GM21786 (cell line): ENCODE data around the gene ECM1.

Experiments
- ATAC-seq: cut with Tn5 transposase; IDR thresholded peaks from one replicate; pipeline ENCODE4 v1.9.1; 2021; ENCODE audit not compliant: unreplicated experiment

Gene ECM1

DNA sequence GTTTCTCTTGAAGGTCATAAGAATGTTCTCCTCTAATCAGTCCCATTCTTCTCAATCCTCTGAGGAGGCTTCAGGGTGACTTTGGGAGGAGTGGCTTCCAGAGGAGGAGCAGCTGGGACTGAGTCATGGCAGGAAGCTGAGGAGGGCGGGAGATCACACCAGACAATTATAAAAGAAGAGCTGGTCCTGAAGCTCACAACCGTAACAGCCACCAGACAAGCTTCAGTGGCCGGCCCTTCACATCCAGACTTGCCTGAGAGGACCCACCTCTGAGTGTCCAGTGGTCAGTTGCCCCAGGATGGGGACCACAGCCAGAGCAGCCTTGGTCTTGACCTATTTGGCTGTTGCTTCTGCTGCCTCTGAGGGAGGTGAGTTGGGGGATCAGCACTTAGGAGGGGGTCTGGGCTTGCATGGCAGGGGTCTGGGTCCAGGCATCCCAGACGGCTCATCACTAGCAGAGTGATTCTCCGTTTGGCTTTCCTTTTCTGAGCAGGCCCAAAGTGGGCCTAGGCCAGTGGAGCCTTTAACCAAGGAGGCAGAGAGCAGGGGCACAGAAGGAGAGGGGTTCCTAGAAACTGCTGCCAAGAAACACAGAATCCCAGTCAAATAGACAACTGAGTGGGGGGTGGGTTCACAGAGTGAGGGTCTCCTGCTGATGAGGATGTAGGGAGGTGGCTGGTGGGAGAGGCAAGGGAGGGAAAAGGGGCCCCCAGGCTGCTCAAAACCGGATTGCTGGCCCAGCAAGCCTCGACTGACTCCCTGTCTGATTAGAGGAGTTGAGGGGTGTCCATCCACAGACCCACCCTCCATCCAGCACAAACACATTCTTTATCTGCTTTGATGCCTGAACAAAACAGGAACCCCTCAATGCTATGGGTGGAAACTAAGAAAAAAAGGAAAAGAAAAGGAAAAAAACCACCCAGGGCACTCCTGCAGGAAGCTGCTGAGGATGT, at the start of gene ECM1:
Gene ECM1 (plus strand): TSS at position 198 of the 953 bp plus-strand sequence. CDS start 101 bp downstream, at position 299.
- no peak for ATAC-seq

DNA sequence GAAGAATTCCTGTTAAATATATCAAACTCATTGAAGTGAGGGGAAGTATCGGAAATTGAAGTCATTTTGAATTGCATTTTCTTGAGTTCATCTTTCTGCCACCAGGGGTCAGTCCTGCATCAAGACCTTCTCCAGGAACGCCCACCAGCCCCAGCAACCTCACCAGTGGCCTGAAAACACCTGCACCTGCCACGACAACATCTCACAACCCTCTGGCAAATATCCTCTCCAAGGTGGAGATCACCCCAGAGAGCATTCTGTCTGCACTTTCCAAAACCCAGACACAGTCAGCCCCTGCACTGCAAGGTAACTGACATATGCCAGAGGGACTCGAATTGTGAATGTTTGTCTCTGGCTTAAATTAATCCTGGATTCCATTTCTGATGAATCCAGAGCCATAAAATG, 43.5 kb upstream of the ECM1 start:
- no peak for ATAC-seq

DNA sequence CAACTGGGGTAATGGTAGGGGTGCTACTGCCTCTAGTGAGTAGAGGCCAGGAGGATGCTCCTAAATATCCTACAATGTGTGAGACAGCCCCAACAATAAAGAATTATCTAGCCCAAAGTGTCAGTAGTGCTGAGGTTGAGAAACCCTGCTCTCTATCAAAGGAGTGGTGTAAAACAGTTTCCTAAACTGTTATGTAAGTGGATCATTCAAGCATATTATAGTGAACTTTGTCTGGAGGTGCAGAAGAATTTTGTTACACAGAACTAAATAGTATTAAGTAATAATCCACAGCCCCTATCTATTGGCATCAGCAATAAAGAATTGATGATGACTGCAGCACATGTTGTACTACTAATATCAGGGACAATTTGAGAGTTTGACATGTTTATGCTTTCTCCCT, 40.9 kb upstream of the ECM1 start:
- ATAC-seq, result no peak

DNA sequence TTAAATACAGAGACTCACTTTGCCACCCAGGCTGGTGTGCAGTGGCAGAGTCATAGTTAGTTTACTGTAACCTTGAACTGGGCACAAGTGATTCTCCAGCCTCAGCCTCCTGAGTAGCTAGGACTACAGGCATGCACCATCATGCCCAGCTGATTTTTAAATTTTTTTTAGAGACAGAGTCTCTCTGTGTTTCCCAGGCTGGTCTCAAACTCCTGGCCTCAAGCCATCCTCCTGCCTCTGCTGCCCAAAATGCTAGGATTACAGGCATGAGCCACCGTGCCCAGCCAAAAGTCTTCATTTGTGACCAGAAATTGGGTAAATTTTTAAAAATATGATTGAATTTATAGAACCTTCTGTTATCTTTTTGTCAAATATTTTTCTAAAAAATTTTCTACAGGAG, 38.6 kb upstream of the ECM1 start:
- ATAC-seq, result no peak

DNA sequence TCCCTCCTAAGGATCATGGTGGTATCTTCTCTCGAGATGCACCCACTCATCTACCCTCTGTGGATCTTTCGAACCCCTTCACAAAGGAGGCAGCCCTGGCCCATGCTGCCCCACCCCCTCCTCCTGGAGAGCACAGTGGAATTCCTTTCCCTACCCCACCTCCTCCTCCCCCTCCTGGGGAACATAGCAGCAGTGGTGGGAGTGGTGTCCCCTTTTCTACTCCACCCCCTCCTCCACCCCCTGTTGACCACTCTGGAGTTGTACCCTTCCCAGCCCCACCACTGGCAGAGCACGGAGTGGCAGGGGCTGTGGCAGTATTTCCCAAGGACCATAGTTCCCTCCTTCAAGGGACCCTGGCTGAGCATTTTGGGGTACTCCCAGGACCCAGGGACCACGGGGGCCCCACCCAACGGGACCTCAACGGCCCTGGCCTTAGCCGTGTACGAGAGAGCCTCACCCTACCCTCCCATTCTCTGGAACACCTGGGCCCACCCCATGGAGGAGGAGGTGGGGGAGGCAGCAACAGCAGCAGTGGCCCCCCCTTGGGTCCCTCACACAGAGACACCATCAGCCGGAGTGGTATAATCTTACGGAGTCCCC, 35.2 kb upstream of the ECM1 start:
- ATAC-seq, result no peak

DNA sequence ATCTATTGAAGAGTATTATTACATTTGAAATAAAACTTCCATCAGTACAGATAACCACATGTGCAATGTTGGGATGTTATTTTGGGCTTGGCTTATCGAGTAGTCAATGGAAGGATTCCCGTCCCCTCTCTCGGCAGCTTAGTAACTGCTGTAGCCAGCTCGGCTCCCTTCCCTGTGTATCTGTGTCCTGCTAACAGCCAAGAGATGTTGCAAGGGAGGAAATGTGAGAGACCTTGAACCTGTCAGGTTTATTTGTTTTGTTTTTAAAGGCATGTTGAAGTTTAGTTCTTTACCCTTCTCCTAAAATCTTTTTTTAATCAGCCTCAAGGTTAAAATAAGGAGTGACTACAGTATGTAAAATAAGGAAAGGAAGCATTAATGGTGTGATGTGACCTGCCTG, 34.2 kb upstream of the ECM1 start:
- ATAC-seq, result no peak

DNA sequence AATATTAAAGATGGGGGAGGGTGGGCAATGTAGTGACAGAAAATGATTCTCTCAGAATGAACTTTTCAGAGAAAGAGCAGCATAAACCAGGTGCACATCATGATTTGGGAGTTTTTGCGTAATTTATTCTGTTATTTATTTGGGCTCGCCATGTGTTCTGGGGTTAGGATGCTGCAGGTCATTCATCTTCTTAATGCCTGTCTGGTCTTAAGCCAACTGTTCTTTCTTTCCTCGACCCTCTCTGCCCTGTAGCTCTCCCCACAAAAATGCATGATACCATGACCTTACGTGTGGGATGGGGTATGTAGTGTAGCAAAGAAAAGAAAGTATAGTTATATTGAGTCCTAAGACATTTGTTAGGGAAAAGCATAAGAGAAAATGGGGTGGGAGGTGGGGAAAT, 33.0 kb upstream of the ECM1 start:
- ATAC-seq, result no peak

DNA sequence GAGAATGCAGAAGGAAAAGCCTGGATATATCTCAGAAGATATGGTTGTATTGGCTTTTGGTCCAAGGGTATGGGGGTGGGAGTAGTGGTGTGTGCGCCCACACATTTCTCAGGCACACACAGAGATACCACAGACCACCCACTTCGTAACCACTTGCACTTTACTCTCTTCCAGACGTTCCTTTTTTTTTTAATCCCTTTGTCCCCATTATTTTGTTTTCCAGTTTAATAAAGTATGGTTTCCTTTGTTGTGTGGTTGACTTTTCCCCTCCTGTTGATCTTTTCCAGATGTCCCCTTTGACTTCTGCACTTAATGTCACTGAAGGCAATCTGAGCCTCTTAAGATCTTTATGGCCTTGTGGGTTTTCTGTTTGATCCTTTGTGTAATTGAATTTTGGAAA, 31.2 kb upstream of the ECM1 start:
- ATAC-seq, result no peak

DNA sequence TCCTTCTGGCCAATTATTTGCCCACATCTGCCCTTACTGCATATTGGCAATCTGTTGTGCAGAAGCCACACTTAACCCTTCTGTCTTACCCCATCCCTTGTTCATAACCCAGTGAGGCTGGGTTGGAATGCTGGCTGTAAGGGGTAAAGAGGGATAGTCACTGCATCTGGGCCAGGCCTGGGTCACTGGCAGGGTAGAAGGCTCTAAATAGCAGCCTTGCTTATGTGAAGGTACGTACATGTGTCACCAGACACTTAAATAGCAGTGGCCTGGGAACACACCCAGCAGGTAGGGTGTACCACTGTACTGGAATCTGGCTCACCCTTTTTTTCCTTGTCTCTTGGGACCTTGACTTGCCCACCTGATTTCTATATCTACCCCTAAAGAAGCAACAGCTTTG, 30.6 kb upstream of the ECM1 start:
- ATAC-seq, result no peak

DNA sequence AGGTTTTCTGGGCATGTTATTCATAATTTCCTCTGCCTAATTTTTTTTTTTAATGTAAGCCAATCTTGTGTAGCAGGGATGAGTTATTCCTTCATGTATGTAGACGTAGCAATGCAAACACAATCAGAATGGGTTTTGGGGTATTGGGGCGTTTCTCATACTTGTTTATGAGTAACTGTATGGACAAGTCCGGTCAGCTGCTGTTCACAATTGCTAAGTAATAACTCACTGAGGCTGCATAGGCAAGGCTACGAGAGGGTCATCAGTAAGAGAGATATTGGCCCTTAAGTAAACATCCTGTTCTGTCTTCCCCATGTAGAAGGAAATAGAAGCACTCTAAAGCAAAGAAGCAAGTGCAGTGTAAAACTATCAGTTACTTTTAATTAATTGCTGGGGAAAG, 30.2 kb upstream of the ECM1 start:
- no peak for ATAC-seq

DNA sequence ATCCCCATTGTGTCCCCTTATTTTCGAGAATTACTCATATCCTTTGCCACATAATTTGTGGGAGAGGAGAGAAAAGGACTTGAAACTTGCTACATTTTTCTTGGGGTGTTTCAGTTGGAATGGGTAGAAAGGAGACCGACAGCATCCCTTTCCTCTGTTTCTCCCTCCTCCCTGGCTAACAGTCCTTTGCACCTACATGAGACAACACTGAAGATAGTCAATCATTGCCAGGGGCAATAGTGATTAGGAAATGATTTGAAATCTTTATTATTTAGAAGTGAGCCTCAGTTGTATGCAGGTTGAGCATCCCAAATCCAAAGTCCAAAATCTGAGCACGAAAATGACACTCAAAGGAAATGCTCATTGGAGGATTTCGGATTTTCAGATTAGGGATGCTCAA, 28.5 kb upstream of the ECM1 start:
- no peak for ATAC-seq

DNA sequence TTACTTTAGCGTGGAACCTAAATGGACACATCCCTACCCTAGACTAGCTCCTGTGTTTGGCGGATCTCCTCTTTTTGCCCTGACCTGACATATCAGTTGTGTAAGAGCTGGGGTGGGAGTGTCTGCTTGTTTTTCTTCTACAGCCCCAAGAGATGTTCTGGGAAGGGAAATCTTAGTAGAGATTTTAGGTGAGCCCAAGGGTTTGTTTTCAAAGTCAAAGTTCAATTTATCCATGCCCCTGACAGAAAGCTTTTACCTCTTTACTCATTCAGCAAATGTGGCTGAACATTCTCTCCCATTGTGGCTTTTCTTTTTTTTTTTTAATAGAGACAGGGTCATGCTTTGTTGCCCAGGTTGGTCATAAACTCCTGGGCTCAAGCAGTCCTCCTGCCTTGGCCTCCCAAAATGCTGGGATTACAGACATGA, 28.0 kb upstream of the ECM1 start:
- ATAC-seq, result no peak

DNA sequence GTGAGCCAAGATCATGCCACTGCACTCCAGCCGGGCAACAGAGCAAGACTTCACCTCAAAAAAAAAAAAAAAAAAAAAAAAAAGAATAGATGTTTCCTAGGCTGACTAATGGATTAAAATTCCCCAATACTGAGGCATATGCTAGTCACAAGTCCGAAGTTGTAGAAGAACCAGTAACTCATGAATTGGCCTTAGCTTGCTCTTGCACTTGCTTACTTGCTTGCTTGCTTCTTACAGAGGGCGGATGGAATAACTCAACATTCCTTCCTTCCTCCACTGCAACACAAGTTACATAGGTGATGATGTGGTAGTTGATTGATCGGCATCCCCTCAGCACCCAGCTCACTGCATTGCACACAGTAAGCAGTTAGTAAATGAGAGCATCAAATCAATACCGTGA, 23.5 kb upstream of the ECM1 start:
- no peak for ATAC-seq

DNA sequence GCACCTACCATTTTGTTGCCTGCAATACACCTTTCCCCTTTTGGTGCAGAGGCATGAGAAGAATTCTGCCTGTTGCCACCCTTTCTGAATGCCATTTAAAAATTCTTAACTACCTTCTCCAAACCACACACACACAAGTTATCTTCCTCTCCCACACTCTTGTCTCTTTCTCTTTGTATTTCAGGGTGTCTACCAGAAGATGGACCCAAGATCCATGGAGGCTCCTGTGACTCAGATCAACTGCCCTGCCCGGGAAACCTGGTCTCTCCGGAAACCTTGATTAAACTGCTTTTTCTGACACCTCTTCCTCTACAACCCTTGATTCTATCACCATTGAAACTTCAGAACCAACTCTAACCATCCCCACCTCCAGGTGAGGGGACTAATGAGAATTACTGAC, 23.0 kb upstream of the ECM1 start:
- no peak for ATAC-seq

DNA sequence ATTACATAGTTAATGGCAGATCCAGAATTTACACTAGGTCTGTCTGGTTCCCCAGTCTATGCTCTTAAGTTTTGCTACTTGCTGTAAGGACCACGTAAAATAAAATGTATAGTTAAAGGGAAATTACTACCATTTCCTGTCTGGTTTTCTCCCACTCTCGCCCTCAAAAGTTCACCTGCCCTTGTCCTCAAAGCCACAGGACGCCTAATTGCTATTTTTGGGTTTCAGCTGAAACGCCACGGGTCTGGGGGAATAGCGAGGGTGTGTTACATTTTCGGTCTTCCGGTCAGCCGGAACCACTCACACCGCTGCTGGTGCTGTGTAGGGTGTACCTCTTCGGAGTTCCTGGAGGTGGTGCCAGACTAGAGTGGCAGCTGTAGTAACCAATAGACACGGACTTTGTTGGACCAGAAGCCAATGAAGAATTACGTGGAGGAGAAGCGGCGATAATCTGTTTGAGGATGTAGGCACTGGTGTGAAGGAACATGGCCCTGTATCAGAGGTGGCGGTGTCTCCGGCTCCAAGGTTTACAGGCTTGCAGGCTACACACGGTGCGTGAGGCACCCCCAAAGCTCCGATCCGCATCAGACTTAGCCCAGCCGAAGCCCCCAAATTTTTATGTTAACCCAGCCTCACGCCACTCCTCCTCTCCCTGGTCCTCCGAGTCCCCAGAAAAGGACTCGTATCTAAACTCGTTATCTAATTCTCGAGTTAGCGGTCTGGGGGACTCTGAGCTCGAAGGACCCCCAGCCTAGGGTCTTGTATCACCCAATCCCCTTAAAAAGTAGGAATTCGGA, 20.7 kb upstream of the ECM1 start, which contains the start of gene TARS2:
Gene TARS2 (plus strand): TSS at position 454 of the 797 bp plus-strand sequence. CDS start 32 bp downstream, at position 486.
- peak; percentile 100 for ATAC-seq

DNA sequence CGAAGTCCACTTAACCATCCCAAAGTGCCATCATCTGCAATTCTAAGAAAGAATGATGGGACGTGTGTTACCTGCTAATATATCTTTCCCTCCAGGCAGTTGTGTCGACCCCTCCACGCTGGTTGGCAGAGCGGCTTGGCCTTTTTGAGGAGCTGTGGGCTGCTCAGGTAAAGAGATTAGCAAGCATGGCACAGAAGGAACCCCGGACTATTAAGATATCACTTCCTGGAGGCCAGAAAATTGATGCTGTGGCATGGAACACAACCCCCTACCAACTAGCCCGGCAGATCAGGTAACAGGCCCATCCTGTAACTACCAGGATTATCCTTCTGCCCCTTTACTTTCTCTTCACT, 20.2 kb upstream of the ECM1 start:
- no peak for ATAC-seq

DNA sequence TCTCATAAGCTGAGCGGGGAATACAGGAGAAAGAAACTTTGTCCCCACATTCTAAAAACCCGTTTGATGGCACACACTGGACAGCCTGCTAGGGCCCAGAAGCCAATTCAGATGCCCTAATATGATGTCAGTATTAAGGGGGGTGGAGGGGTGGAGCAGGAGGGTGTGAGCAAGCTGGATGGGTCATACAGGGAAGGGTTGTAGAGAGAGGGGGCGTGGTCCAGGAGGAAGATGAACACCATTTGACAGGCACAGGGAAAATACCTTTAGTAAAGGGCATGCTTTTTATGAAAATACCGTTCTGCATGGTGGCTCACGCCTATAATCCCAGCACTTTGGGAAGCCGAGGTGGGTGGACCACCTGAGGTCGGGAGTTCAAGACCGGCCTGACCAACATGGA, 14.7 kb upstream of the ECM1 start:
- no peak for ATAC-seq

DNA sequence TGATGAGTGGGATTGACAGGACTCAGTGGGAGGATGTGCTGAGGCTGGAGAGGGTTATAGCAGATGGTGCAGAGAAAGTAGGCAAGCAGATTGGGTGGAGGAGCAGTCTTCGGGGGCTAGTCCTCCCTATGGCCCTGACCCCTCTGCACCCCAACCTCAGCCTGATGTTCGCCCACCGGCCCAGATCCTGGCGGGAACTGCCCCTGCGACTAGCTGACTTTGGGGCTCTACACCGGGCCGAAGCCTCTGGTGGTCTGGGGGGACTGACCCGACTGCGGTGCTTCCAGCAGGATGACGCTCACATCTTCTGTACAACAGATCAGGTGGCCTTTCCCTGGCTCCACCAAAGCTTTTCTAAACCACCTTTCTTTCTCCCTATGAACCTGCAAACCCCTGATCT, 9.6 kb upstream of the ECM1 start:
- ATAC-seq, result no peak

DNA sequence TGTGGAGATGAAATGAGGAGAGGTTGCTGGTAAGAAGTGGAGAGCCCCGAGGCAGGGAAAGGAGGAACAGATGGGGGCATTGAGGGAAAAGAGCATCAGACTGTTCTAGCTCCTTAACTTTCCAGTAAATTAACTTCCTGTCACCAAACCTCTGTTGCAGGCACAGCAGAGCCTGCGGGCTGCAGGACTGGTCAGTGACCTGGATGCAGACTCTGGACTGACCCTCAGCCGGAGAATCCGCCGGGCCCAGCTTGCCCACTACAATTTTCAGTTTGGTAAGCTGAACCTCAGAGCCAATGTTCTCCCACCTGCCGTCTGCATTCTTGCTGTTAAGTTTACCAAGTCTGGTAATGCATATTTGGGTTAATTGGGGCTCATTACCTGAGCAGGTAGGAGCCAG, 2.5 kb upstream of the ECM1 start:
- ATAC-seq, result no peak

DNA sequence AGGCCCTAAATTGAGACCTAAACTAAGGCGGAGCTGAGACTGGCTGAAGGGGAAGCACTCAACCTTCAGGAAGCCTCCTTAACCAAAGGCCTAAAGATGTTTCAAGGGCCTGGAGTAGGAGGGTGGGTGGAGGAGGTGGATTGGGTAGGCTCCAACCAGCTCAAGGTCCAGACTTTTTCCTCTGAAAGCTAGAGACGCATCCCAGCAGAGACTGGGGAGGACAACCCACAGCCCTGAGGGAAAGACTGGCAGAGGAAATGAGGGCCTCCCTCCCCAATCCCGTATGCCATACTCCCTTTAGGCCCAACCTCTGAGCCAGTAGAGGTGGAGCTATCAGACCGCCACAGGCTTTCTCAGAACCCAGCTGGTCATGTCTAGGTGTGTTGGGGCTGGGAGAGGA, 1.1 kb downstream of the ECM1 start:
- no peak for ATAC-seq

DNA sequence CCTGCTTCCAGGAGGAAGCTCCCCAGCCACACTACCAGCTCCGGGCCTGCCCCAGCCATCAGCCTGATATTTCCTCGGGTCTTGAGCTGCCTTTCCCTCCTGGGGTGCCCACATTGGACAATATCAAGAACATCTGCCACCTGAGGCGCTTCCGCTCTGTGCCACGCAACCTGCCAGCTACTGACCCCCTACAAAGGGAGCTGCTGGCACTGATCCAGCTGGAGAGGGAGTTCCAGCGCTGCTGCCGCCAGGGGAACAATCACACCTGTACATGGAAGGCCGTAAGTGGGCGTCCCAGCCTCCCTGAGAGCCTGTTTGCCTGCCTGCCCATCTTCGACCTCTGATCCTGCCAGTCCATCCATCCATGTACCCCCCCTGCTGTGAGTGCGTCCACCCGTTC, 3.6 kb downstream of the ECM1 start:
- ATAC-seq, result no peak
